ENCODE measurements around the gene LRRFIP2.

LRRFIP2 gene

GRCh38 chr3:37075955-37076354, 98.4 kb downstream of the LRRFIP2 start:
- TF ChIP-seq, protein P1, sequence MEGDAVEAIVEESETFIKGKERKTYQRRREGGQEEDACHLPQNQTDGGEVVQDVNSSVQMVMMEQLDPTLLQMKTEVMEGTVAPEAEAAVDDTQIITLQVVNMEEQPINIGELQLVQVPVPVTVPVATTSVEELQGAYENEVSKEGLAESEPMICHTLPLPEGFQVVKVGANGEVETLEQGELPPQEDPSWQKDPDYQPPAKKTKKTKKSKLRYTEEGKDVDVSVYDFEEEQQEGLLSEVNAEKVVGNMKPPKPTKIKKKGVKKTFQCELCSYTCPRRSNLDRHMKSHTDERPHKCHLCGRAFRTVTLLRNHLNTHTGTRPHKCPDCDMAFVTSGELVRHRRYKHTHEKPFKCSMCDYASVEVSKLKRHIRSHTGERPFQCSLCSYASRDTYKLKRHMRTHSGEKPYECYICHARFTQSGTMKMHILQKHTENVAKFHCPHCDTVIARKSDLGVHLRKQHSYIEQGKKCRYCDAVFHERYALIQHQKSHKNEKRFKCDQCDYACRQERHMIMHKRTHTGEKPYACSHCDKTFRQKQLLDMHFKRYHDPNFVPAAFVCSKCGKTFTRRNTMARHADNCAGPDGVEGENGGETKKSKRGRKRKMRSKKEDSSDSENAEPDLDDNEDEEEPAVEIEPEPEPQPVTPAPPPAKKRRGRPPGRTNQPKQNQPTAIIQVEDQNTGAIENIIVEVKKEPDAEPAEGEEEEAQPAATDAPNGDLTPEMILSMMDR (IDR thresholded peaks at IDR 0.05; ENCODE audit: low read depth, low read length, missing control alignments) = no peak
- no peak overlapping the region for H3K4me3 ChIP-seq (ENCODE audit: low read depth, low read length)
- DNase-seq (ENCODE audit: low read depth) = no peak

GRCh38 chr3:37074178-37074577, 100.2 kb downstream of the LRRFIP2 start:
- DNase-seq (ENCODE audit: low read depth) = no peak
- TF ChIP-seq, protein P1 (IDR thresholded peaks at IDR 0.05; ENCODE audit: low read depth, low read length, missing control alignments) = no peak
- no peak overlapping the region for H3K4me3 ChIP-seq (ENCODE audit: low read depth, low read length)

DNA sequence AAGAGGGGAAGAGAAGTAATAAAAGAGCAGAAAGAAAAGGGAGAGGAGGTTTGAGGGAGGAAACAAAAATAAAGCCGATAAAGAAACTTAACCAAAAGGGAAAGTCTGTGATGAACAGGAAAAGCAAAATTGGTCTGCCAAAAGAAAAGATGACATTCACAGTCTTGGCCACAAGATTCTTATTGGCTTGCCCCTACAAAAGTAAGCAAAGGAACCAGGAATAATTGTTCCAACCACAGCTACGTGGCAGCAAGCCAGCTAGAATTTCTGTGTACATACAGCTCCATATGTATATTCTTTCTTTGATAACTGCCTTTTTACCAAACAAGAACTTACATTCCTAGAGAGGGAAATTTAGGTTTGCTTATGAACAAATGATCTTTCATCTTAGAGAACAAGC, 101.5 kb downstream of the LRRFIP2 start:
- no peak for DNase-seq (ENCODE audit: low read depth)
- TF ChIP-seq, protein P1 (IDR thresholded peaks at IDR 0.05; ENCODE audit: low read depth, low read length, missing control alignments) = no peak
- H3K4me3 ChIP-seq (ENCODE audit: low read depth, low read length) = no peak overlapping the region

DNA sequence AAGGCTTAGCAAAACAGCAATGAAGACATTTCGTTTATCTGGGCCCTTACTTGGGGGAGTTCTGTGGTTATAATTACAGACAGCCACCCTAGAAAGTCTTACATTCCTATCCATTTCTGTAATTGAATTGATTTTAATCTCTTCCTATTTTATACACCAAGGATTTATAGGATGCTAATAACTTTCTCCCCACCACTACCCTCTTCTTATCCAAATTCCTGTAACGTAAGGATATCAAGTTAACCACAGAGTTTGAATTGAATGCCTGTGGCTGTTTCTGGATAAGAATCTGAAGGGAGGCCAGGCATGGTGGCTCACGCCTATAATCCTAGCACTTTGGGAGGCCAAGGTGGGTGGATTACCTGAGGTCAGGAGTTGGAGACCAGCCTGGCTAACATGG, 102.5 kb downstream of the LRRFIP2 start:
- no peak for DNase-seq (ENCODE audit: low read depth)
- TF ChIP-seq, protein P1 (IDR thresholded peaks at IDR 0.05; ENCODE audit: low read depth, low read length, missing control alignments) = no peak

GRCh38 chr3:37068031-37068430, 106.4 kb downstream of the LRRFIP2 start:
- DNase-seq (ENCODE audit: low read depth) = no peak
- H3K4me3 ChIP-seq (ENCODE audit: low read depth, low read length) = no peak overlapping the region
- TF ChIP-seq, protein P1 (IDR thresholded peaks at IDR 0.05; ENCODE audit: low read depth, low read length, missing control alignments) = no peak

More for the DNA sequence above, 102.5 kb downstream of the LRRFIP2 start:
- H3K4me3 ChIP-seq (ENCODE audit: low read depth, low read length) = no peak overlapping the region

DNA sequence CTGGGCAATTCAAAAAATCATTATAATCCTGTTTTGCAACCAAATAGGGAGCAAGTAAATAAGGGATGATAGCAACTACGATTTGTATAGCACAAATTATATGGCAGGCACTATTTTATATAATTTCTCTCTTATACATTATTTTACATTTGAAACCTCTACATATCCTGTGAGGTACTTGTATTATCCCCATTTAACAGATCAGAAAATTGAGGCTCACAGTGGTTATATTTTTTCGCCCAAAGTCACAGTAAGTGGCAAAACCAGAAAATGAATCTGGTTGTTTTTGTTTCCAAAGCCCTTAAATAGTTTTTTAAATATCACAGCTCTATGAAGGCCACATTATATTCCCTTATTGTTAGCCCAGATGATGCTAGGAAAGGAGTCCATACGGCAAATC, 106.8 kb downstream of the LRRFIP2 start:
- TF ChIP-seq, protein P1 (IDR thresholded peaks at IDR 0.05; ENCODE audit: low read depth, low read length, missing control alignments) = no peak
- H3K4me3 ChIP-seq (ENCODE audit: low read depth, low read length) = no peak overlapping the region

DNA sequence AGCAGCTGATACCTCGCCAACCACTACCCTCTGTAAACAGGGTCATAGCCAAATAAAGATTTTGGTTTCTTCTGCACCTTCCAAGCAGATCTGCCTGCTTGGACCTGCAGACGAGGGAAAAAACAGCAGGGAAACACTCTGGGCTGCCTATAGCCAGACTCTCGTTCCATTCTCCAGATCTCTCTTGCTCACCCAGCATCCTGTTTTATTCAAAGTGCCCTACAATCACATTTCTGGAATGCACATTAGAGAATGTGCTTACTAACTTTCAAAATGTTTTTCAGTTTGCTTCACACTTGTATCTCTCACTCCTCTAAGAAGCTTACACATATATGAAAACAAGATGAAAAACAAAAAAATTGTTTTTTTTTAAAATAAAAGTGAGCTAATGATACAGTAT, 109.6 kb downstream of the LRRFIP2 start:
- no peak for DNase-seq (ENCODE audit: low read depth)
- H3K4me3 ChIP-seq (ENCODE audit: low read depth, low read length) = no peak overlapping the region
- TF ChIP-seq, protein P1 (IDR thresholded peaks at IDR 0.05; ENCODE audit: low read depth, low read length, missing control alignments) = no peak

More for the DNA sequence above, 106.8 kb downstream of the LRRFIP2 start:
- no peak for DNase-seq (ENCODE audit: low read depth)
